Measurements from ENCODE around the gene CLRN1. TPM values are rescaled to one million over a fixed set of nuclear protein-coding genes. Genes with fewer than 3 reads are reported as not detected.

CLRN1 gene
- total RNA-seq, 1 donor from 2014 or later: not detected

DNA sequence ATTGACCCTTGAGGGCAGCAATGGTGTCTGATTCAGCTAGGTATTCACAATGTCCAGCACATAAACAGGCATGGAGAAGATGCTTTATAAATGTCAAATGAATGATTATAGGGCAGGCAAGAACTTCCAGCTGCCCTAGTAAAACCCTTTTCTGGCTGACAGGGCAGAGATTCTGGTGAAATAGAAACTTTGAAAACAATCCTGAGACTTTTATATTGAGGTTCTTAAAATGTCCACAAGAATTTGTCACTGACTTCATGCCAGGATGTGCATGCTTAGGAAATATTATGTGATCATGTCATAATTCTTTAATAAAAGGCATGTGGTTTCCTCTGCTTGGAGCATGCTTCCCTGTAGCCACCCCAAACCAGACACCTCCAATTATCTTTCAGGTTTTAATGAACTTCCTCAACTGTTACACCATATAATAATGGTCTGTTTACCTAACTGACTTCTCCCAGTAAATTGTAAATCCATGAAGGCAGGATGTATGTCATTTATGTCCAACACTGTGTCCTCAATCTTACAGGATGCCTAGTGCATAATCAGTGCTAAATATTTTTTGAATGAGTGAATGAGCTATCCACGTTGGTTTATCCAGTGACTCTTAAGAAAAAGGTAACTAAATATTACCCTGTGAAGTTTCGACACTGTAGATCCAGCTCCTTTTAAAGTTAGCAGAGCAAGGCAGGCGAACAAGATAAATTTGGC is 43.4 kb upstream of the CLRN1 start:
- H3K27me3 Mint-ChIP-seq (ENCODE audit: low read depth, unreplicated experiment): no peaks in the 10 kb centered on the region
- Histone ChIP-seq H3K4me3 (ENCODE audit: insufficient read depth, low read depth, low read length) (no peak overlapping the region), H3K9me3 (ENCODE audit: insufficient read depth, low read depth, low read length) (no peaks in the 10 kb centered on the region), H4K20me1 (ENCODE audit: insufficient read depth, low read length) (no peaks in the 10 kb centered on the region), H3K79me2 (ENCODE audit: insufficient read depth, low read length) (no peaks in the 10 kb centered on the region), H3K9ac (ENCODE audit: low read length) (no peak overlapping the region), H2AFZ (ENCODE audit: low read depth, low read length) (no peak overlapping the region), H3K27ac (ENCODE audit: low read depth, low read length) (no peak overlapping the region), H3K36me3 (ENCODE audit: insufficient read depth, low read length) (no peaks in the 10 kb centered on the region), H3K4me2 (ENCODE audit: low read length) (no peak overlapping the region), H3K27me3 (ENCODE audit: insufficient read depth, low read length) (no peaks in the 10 kb centered on the region), H3K4me1 (ENCODE audit: insufficient read depth, low read length) (no peaks in the 10 kb centered on the region)
- FAIRE-seq (no peak), DNase-seq (ENCODE audit: low read depth) (no peak)
- no peaks in the 10 kb centered on the region for H3K36me3 Mint-ChIP-seq (ENCODE audit: low read depth, unreplicated experiment)
- H3K9me3 Mint-ChIP-seq (ENCODE audit: unreplicated experiment): peaks cover 2% of the 10 kb centered on the region
- no peak overlapping the region for H3K27ac Mint-ChIP-seq (ENCODE audit: unreplicated experiment)
- no peaks in the 10 kb centered on the region for H3K4me1 Mint-ChIP-seq (ENCODE audit: low read depth, unreplicated experiment)
- no peak overlapping the region for H3K4me3 Mint-ChIP-seq (ENCODE audit: unreplicated experiment)
- TF ChIP-seq, protein P1, sequence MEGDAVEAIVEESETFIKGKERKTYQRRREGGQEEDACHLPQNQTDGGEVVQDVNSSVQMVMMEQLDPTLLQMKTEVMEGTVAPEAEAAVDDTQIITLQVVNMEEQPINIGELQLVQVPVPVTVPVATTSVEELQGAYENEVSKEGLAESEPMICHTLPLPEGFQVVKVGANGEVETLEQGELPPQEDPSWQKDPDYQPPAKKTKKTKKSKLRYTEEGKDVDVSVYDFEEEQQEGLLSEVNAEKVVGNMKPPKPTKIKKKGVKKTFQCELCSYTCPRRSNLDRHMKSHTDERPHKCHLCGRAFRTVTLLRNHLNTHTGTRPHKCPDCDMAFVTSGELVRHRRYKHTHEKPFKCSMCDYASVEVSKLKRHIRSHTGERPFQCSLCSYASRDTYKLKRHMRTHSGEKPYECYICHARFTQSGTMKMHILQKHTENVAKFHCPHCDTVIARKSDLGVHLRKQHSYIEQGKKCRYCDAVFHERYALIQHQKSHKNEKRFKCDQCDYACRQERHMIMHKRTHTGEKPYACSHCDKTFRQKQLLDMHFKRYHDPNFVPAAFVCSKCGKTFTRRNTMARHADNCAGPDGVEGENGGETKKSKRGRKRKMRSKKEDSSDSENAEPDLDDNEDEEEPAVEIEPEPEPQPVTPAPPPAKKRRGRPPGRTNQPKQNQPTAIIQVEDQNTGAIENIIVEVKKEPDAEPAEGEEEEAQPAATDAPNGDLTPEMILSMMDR (IDR thresholded peaks at IDR 0.05; ENCODE audit: insufficient read depth, low read depth, low read length): no peak
- TF ChIP-seq EZH2 (IDR thresholded peaks at IDR 0.05; ENCODE audit: insufficient read depth, low read length): no peak

DNA sequence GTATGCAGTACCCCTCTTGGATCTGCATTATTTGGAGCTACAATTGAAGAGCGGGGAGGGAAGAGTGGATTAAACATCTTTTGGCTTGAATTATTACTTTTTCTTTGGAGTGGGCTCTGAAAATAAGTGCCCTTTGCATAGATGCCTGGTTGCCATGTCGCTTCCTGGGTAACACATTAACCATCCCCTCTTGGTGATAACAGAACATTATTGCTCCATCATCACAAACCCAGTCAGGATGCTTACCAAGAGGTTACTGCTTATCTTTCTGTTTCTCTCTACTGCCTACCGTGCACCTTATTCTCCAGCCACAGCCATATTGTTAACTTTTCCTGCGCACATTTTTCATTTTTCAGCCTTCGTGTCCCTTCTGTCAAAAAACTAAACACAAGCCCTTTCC is 42.7 kb upstream of the CLRN1 start:
- Histone ChIP-seq H3K27me3 (ENCODE audit: insufficient read depth, low read length) (no peaks in the 10 kb centered on the region), H3K4me3 (ENCODE audit: insufficient read depth, low read depth, low read length) (no peak overlapping the region), H3K9ac (ENCODE audit: low read length) (no peak overlapping the region), H2AFZ (ENCODE audit: low read depth, low read length) (no peak overlapping the region), H3K27ac (ENCODE audit: low read depth, low read length) (no peak overlapping the region), H3K4me1 (ENCODE audit: insufficient read depth, low read length) (no peaks in the 10 kb centered on the region), H3K79me2 (ENCODE audit: insufficient read depth, low read length) (no peaks in the 10 kb centered on the region), H4K20me1 (ENCODE audit: insufficient read depth, low read length) (no peaks in the 10 kb centered on the region), H3K36me3 (ENCODE audit: insufficient read depth, low read length) (no peaks in the 10 kb centered on the region), H3K9me3 (ENCODE audit: insufficient read depth, low read depth, low read length) (no peaks in the 10 kb centered on the region), H3K4me2 (ENCODE audit: low read length) (no peak overlapping the region)
- H3K27me3 Mint-ChIP-seq (ENCODE audit: low read depth, unreplicated experiment): no peaks in the 10 kb centered on the region
- FAIRE-seq (no peak), DNase-seq (ENCODE audit: low read depth) (no peak)
- no peak overlapping the region for H3K4me3 Mint-ChIP-seq (ENCODE audit: unreplicated experiment)
- no peaks in the 10 kb centered on the region for H3K4me1 Mint-ChIP-seq (ENCODE audit: low read depth, unreplicated experiment)
- H3K27ac Mint-ChIP-seq (ENCODE audit: unreplicated experiment): no peak overlapping the region
- H3K9me3 Mint-ChIP-seq (ENCODE audit: unreplicated experiment): peaks cover 2% of the 10 kb centered on the region
- H3K36me3 Mint-ChIP-seq (ENCODE audit: low read depth, unreplicated experiment): no peaks in the 10 kb centered on the region
- TF ChIP-seq EZH2 (IDR thresholded peaks at IDR 0.05; ENCODE audit: insufficient read depth, low read length): no peak
- TF ChIP-seq, protein P1 (IDR thresholded peaks at IDR 0.05; ENCODE audit: insufficient read depth, low read depth, low read length): no peak

DNA sequence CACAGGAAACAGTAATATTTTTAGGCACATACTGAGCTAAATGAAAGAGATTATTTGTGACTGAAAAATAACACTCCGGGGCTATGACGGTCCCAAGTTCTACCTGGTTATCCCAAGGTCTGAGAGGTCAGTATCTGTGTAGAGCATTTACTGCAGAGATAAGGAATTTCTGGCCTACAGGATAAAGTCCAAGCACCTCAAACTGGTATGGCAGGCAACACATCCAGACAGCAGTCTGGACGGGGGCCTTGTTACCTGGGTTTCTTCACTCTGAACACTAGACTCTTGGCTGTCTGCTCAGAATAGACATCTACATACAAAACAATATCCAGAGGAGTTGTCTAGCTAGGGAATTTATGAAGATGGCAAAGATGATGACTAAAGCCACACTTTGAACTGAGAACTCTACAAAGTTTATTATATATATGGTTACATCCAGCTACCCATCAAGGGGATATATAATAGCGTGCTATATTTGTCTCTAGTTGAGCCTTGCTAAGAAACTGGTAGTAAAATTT is 42.0 kb upstream of the CLRN1 start:
- Histone ChIP-seq H3K9me3 (ENCODE audit: insufficient read depth, low read depth, low read length) (no peaks in the 10 kb centered on the region), H3K27me3 (ENCODE audit: insufficient read depth, low read length) (no peaks in the 10 kb centered on the region), H3K79me2 (ENCODE audit: insufficient read depth, low read length) (no peaks in the 10 kb centered on the region), H3K27ac (ENCODE audit: low read depth, low read length) (no peak overlapping the region), H3K36me3 (ENCODE audit: insufficient read depth, low read length) (no peaks in the 10 kb centered on the region), H2AFZ (ENCODE audit: low read depth, low read length) (no peak overlapping the region), H3K4me3 (ENCODE audit: insufficient read depth, low read depth, low read length) (no peak overlapping the region), H4K20me1 (ENCODE audit: insufficient read depth, low read length) (no peaks in the 10 kb centered on the region), H3K4me2 (ENCODE audit: low read length) (no peak overlapping the region), H3K9ac (ENCODE audit: low read length) (no peak overlapping the region), H3K4me1 (ENCODE audit: insufficient read depth, low read length) (no peaks in the 10 kb centered on the region)
- Mint-ChIP-seq H3K4me1 (ENCODE audit: low read depth, unreplicated experiment) (no peaks in the 10 kb centered on the region), H3K36me3 (ENCODE audit: low read depth, unreplicated experiment) (no peaks in the 10 kb centered on the region), H3K9me3 (ENCODE audit: unreplicated experiment) (peaks cover 2% of the 10 kb centered on the region), H3K4me3 (ENCODE audit: unreplicated experiment) (no peak overlapping the region), H3K27me3 (ENCODE audit: low read depth, unreplicated experiment) (no peaks in the 10 kb centered on the region), H3K27ac (ENCODE audit: unreplicated experiment) (no peak overlapping the region)
- no peak for FAIRE-seq
- TF ChIP-seq, protein P1 (IDR thresholded peaks at IDR 0.05; ENCODE audit: insufficient read depth, low read depth, low read length): no peak
- TF ChIP-seq EZH2 (IDR thresholded peaks at IDR 0.05; ENCODE audit: insufficient read depth, low read length): no peak
- DNase-seq (ENCODE audit: low read depth): no peak
